Glutamatergic neuron (in vitro differentiated cells): ENCODE data around the gene MEGF11. TPM values are rescaled to one million over a fixed set of nuclear protein-coding genes. Genes with fewer than 3 reads are reported as not detected.

Experiments used
- DNase-seq: peaks from one replicate; pipeline ENCODE4 v3.0.0; 2022
- H3K27ac Mint-ChIP-seq: one replicate; pipeline ENCODE4 v1.8.0; 2020; ENCODE audit warnings: mild to moderate bottlenecking, mixed read lengths, inconsistent platforms; ENCODE audit not compliant: unreplicated experiment
- H3K27me3 Mint-ChIP-seq: one replicate; pipeline ENCODE4 v1.8.0; 2020; ENCODE audit warnings: mild to moderate bottlenecking, moderate library complexity, mixed read lengths, inconsistent platforms; ENCODE audit not compliant: unreplicated experiment
- H3K36me3 Mint-ChIP-seq: one replicate; pipeline ENCODE4 v1.8.0; 2020; ENCODE audit warnings: mild to moderate bottlenecking, mixed read lengths, inconsistent platforms; ENCODE audit not compliant: unreplicated experiment
- H3K4me1 Mint-ChIP-seq: one replicate; pipeline ENCODE4 v1.8.0; 2020; ENCODE audit warnings: mild to moderate bottlenecking, low read depth, mixed read lengths, inconsistent platforms; ENCODE audit not compliant: unreplicated experiment
- H3K4me3 Mint-ChIP-seq: one replicate; pipeline ENCODE4 v1.8.0; 2020; ENCODE audit warnings: mild to moderate bottlenecking, mixed read lengths, inconsistent platforms; ENCODE audit not compliant: unreplicated experiment
- H3K9me3 Mint-ChIP-seq: one replicate; pipeline ENCODE4 v1.8.0; 2020; ENCODE audit warnings: mild to moderate bottlenecking, moderate library complexity, mixed read lengths, inconsistent platforms; ENCODE audit not compliant: unreplicated experiment
- total RNA-seq: library from RNA; stranded (reverse); fragmentation: NEBNext Ultra II Directional; extraction: Animal tissue kit (Norgen Biotek cat#: 25700); gene quantifications from one replicate; pipeline ENCODE4 v1.2.1, GENCODE V29; 2021; ENCODE audit not compliant: unreplicated experiment
- TF ChIP-seq, protein P1 (sequence below): fragments of 200-600 bp; sonication (generic); IDR thresholded peaks from one replicate; pipeline ENCODE4 v1.5.0; 2021; ENCODE audit not compliant: partially characterized antibody, unreplicated experiment

MEGF11 gene
- total RNA-seq, 1 donor from 2014 or later = 2.6 TPM

DNA sequence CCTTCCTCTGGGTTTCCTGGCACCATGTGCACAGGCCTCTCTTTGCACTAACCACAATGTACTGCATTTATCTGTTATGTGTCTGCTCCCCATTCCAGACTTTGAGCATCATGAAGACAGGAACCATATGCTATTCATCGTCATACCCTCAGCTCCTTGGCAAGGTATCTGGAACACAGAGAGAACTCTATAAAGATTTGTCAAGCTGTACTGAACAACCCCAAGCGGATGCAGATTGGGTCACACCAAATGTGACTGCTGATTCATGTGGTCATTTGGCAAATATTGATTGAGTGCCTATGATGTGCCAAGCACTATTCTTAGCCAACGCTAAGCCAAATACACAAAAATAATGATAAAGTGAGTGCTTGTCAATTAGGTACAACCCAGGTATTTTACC lies 7.5 kb upstream of the MEGF11 start:
- Mint-ChIP-seq H3K27ac (no peak overlapping the region), H3K36me3 (peaks cover 13% of the 10 kb centered on the region), H3K4me1 (no peaks in the 10 kb centered on the region), H3K9me3 (peaks cover 1% of the 10 kb centered on the region), H3K27me3 (peaks cover 6% of the 10 kb centered on the region), H3K4me3 (no peak overlapping the region)
- no peak for DNase-seq
- TF ChIP-seq, protein P1, sequence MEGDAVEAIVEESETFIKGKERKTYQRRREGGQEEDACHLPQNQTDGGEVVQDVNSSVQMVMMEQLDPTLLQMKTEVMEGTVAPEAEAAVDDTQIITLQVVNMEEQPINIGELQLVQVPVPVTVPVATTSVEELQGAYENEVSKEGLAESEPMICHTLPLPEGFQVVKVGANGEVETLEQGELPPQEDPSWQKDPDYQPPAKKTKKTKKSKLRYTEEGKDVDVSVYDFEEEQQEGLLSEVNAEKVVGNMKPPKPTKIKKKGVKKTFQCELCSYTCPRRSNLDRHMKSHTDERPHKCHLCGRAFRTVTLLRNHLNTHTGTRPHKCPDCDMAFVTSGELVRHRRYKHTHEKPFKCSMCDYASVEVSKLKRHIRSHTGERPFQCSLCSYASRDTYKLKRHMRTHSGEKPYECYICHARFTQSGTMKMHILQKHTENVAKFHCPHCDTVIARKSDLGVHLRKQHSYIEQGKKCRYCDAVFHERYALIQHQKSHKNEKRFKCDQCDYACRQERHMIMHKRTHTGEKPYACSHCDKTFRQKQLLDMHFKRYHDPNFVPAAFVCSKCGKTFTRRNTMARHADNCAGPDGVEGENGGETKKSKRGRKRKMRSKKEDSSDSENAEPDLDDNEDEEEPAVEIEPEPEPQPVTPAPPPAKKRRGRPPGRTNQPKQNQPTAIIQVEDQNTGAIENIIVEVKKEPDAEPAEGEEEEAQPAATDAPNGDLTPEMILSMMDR = no peak

GRCh38 chr15:66256692-66257091 lies 3.1 kb upstream of the MEGF11 start:
- Mint-ChIP-seq H3K9me3 (peaks cover 5% of the 10 kb centered on the region), H3K36me3 (peaks cover under 1% of the 10 kb centered on the region), H3K27me3 (peaks cover 22% of the 10 kb centered on the region), H3K4me3 (no peak overlapping the region), H3K27ac (no peak overlapping the region), H3K4me1 (peaks cover 2% of the 10 kb centered on the region)
- DNase-seq = no peak
- TF ChIP-seq, protein P1 = no peak

- Mint-ChIP-seq H3K9me3 (peaks cover 5% of the 10 kb centered on the region), H3K27me3 (peaks cover 27% of the 10 kb centered on the region), H3K4me3 (no peak overlapping the region), H3K27ac (no peak overlapping the region), H3K4me1 (peaks cover 2% of the 10 kb centered on the region), H3K36me3 (no peaks in the 10 kb centered on the region)
- TF ChIP-seq, protein P1 = no peak
- no peak for DNase-seq
Observed at GRCh38 chr15:66254951-66255676, 1.6 kb upstream of the MEGF11 start.

DNA sequence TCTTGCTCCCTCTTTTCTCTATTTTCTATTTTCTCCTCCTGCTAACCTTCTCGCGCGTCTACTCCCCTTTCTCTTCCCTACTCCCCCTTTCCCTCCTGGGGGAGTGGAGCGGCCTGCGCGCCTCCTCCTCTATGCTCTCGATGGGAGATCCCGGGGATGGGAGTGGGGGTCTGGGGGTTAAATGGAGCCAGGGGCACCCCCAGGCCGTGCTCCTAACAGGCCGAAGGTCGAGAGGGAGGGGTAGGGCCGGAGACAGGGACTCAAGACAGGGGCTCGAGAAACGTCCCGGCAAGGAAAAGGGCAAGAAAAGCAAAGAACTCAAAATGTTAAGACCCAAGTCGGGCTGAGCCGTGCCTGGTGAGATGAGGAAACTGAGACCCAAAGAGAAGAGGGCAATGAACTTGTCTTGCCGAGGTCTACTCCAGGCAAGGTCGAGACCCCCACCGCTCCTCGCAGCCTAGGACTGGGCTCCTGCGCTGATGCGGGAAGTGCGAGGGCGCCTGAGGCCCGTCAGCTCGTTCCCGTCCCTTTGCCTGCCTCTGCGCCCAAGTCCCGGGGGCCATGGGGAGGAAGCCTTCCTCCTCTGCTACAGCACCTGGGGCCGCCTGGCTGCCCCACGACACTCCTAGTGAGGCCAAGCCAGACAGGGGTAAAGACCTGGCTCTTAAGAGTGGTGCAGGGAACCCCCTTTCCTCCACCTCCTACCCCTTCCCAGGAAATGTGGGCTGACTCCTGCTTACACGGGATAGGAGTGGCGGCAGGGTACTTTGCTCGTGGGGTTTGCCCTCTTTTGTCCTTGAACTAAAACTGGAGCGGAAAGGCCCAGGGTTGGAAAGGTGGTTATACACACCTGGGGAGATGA lies 770 bp upstream of the MEGF11 start:
- Mint-ChIP-seq H3K27me3 (peaks cover 27% of the 10 kb centered on the region), H3K27ac (peak overlapping the region; percentile 52), H3K4me3 (peak overlapping the region; percentile 92), H3K9me3 (peaks cover 6% of the 10 kb centered on the region), H3K4me1 (peaks cover 2% of the 10 kb centered on the region), H3K36me3 (no peaks in the 10 kb centered on the region)
- TF ChIP-seq, protein P1 = no peak
- DNase-seq = no peak
